Activated CD4-positive, alpha-beta T cell treated with anti-CD3 and anti-CD28 coated beads for 24 hours (primary cell): ENCODE measurements around the gene NRN1L.

Experiments
- DNase-seq, 2 donors: peaks; one replicate each; pipeline ENCODE4 v3.0.0-alpha.2; 2020; ENCODE audit warnings: low read depth in 2 of 2

The NRN1L gene

GRCh38 chr16:67935402-67936123, 50.9 kb downstream of the NRN1L start:
- DNase-seq = peak; percentile 93
